Measurements from ENCODE around the gene MLH3. TPM values are rescaled to one million over a fixed set of nuclear protein-coding genes. Genes with fewer than 3 reads are reported as not detected.
A peak's percentile ranks its signal among the peaks of the same experiment; 100 is the strongest.

The MLH3 gene
- total RNA-seq, 6 experiments from 2014 or later, result 9.6 to 20.2 (median 13.2) TPM

DNA sequence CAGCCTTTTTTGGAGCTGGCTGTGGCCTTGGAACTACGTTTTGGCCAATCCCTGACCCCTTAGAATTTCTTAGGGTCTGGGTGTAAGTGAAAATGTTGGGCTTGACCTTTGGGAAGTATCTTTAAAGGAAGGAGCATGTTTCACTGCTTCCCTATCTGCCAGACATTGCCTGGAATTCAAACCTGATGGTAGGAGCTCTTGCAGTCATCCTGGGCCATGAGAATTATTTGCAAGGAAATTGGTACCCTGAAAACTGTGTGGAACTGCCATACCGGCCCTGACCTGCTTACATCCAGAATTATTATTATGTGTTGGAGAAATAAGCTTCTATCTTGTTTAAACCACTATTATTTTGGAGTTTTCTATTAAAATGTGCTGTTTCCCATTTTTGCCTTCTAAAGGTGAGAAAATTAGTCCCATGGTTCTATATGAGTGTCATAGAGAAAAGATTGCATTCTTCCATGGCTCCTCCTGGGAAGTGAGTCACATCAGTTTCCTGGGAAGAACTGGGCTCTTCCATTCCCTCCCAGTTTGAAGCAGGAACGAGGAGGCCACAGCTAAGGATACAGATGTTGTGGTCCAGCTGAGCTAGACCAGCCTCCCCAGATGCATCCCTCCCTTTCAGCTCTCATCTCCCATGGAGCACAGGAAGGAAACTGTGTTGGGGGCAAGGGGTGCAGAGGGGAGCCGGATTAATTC is 86.3 kb downstream of the MLH3 start:
- Histone ChIP-seq H3K4me3 (no peak overlapping the region), H3K27ac (no peak overlapping the region), H3K27me3 (no peaks in the 10 kb centered on the region), H3K4me1 (no peaks in the 10 kb centered on the region), H3K36me3 (no peaks in the 10 kb centered on the region), H3K9me3 (no peaks in the 10 kb centered on the region)
- WGBS (ENCODE audit: insufficient coverage, low coverage, low lambda C conversion rate, missing lambda C conversion rate), result 57% methylated on average over 3 of the region's 4 CpGs
- intact Hi-C loops (cut with DNase I), result no loop called here
- no peak for DNase-seq
- TF ChIP-seq, protein P1, sequence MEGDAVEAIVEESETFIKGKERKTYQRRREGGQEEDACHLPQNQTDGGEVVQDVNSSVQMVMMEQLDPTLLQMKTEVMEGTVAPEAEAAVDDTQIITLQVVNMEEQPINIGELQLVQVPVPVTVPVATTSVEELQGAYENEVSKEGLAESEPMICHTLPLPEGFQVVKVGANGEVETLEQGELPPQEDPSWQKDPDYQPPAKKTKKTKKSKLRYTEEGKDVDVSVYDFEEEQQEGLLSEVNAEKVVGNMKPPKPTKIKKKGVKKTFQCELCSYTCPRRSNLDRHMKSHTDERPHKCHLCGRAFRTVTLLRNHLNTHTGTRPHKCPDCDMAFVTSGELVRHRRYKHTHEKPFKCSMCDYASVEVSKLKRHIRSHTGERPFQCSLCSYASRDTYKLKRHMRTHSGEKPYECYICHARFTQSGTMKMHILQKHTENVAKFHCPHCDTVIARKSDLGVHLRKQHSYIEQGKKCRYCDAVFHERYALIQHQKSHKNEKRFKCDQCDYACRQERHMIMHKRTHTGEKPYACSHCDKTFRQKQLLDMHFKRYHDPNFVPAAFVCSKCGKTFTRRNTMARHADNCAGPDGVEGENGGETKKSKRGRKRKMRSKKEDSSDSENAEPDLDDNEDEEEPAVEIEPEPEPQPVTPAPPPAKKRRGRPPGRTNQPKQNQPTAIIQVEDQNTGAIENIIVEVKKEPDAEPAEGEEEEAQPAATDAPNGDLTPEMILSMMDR (IDR thresholded peaks at IDR 0.05), result no peak
- no peak for TF ChIP-seq POLR2A (IDR thresholded peaks at IDR 0.05)
- ATAC-seq, result peak in 1 of 4 donors; percentile 27

Small RNA genes lying within 50 kb of the gene (small RNA-seq; reads per million reads assigned to genes)
- 0 reads per million in 2 experiments for gene RNU6-689P

Other genes with a start within 250 kb of the MLH3 start
- gene PROX2, start 175.3 kb downstream of the MLH3 start, total RNA-seq, result not detected
- gene DLST, start 169.6 kb downstream of the MLH3 start, total RNA-seq, result 100 to 1,000 TPM in 1 of 6 experiments, 10 to 100 TPM in 5; 63.8 to 112 (median 68.8) TPM
- 1 to 10 TPM; 3.9 to 7.9 (median 4.9) TPM for gene RPS6KL1, start 128.2 kb downstream of the MLH3 start, total RNA-seq
- 1 to 10 TPM in 5 of 6 experiments, under 1 TPM in 1; 0.55 to 4.2 (median 2.1) TPM for gene PGF, start 95.9 kb downstream of the MLH3 start, total RNA-seq
- gene EIF2B2, start 48.5 kb downstream of the MLH3 start, total RNA-seq, result 10 to 100 TPM; 16.1 to 37.5 (median 20.1) TPM
- 1 to 10 TPM; 1.7 to 6.6 (median 3.6) TPM for gene ACYP1, start 12.6 kb upstream of the MLH3 start, total RNA-seq
- gene ZC2HC1C, start 18.2 kb upstream of the MLH3 start, total RNA-seq, result 1 to 10 TPM; 2.1 to 9.6 (median 3.1) TPM
- 10 to 100 TPM; 22.2 to 56.8 (median 39.6) TPM for gene NEK9, start 75.6 kb upstream of the MLH3 start, total RNA-seq
- gene TMED10, start 125.1 kb upstream of the MLH3 start, total RNA-seq, result 100 to 1,000 TPM; 205 to 296 (median 279) TPM
- 100 to 1,000 TPM in 1 of 6 experiments, 10 to 100 TPM in 4, 1 to 10 TPM in 1; 9.9 to 151 (median 49.5) TPM for gene FOS, start 227.4 kb upstream of the MLH3 start, total RNA-seq